HG03571 (cell line): ENCODE measurements around the gene TTI1.
"Not testable (repeated sequence)": the region's sequence is repeated elsewhere in the genome, so short reads cannot be mapped to it uniquely, and the experiment has no call there.

Source experiments
- ATAC-seq: cut with Tn5 transposase; IDR thresholded peaks from one replicate; pipeline ENCODE4 v1.9.1; 2021; ENCODE audit not compliant: unreplicated experiment

TTI1 gene

DNA sequence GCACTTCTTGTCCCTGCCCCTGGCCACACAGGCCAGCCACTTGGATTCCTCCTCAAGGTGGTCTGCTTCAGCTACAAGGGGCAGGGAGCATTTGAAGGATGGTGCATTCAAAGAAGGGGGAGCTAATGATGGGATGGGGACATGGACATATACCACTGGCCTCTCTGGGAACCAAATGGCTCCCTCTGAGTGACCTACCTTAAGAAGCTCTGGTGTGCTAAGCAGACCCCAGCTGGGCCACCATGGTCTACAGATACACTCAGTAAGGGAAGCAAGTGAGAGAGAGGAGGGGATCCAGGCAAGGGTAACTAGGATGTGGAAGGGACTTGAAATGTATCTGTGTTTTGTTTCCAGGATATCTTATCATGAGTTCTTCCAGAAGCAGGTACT lies 62.4 kb downstream of the TTI1 start:
- ATAC-seq = no peak

DNA sequence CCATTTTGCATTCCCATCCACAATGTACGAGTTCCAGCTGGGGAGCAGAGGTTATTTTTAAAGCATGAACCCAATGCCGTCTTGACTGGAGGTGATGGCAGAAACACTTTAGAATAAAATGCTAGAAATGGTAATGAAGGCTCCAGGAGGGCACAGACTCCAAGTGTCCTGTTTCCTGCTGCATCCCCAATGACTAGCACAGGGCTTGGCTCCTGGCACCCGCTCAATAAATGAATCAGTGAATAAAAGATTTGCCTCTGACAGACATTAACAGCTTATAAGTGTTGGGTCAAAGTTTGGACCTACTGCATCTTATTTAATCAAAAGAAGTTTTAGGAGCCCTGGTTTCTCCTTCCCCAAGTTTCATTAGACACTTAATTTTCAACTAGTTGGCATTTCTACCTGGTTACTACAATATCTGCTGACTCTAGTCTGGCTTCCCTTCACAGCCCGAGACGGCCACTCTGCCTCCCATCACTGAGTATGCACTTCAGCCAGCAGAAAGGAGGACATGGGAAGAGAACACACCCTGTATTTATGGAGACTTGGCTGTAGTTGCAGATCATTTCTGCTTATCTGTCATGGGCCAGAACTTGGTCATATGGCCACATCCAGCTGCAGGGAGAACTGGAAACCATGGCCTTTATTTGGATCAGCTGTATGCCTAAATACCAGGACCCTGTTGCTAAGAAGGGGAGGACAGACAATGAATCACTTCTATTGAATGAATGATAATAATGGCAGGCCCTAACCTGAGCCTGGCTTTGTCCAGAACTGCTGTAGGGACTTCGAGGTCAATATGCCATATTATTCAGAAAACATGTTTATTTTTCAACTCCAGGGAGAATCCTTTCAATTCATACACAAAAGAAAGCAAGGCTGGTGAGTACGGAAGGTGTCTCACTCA lies 63.1 kb downstream of the TTI1 start:
- ATAC-seq = no peak

GRCh38 chr20:37968841-37969401 lies 64.3 kb downstream of the TTI1 start:
- no peak for ATAC-seq

DNA sequence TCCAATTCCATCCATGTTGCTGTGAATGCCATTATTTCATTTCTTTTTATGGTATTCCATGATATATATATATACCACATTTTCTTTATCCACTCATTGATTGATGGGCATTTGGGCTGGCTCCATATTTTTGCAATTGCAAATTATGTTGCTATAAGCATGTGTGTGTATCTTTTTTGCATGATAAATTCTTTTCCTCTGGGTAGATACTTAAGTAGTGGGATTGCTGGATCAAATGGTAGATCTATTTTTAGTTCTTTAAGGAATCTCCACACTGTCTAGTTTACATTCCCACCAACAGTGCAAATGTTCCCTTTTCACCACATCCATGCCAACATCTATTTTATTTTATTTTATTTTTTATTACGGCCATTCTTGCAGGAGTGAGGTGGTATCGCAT lies 69.8 kb downstream of the TTI1 start:
- ATAC-seq = not testable (repeated sequence)

DNA sequence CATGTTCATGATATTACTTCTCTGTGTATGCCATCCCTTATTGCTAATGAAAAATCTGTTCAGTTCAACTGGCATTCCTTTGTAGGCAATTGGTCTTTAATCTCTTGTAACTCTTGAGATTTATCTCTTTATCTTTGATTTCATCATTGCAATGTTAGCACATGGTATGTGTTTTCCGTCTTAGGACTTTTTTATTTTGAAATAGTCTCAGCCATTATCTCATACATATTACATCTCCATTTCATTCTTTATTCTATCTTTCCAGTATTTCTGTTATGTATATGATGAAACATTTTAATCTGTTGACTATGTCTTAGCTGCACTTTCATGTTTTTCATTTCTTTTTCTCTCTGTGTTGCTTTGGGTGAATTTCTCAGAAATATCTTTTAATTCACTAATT lies 72.2 kb downstream of the TTI1 start:
- no peak for ATAC-seq

DNA sequence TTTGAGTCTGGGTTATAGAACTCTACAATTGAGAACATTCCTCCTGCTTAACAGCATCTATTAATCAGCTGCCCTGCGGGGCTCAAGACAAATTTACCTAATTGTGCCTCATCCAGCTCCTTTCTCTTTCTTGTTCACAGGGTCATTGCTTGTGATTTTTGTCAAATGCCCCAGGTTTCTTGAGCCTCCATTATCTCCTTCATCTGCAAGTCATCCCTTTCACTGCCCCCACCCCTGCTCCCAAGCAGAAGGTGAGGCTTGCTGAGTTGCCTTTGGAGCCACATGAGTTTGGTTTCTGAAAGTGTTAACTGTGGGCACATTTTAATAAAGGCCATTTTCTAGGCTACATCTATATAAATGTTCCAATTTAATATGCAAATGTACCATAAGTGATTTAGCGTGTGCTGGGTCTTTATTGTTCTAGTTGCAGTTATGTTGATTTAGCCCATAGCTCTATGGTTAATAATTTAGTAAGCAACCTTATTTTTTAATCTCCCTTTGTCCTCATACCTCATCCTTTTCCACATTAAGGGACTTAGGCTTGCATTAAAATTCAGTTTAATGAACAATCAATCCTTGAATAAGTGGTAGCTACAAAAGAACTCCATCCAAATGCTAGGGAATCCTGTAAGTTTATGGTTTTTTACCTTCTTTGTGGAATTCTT lies 74.3 kb downstream of the TTI1 start:
- no peak for ATAC-seq

- ATAC-seq = no peak
Observed at GRCh38 chr20:37956107-37956585, 77.1 kb downstream of the TTI1 start.

GRCh38 chr20:37955511-37955910 lies 77.7 kb downstream of the TTI1 start:
- no peak for ATAC-seq

DNA sequence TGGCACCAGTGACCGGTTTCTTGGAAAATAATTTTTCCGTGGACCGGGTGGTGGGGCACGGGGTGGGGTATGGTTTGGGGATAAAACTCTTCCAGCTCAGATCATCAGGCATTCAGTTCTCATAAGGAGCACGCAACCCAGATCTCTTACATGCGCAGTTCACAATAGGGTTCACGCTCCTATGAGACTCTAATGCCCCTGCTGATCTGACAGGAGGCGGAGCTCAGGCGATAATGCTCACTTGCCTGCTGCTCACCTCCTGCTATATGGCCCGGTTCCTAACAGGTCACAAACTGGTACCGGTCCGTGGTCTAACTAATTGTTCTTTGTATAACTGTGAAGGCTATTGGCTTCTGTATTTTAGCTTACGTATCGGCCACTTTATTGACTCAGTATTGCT lies 78.6 kb downstream of the TTI1 start:
- no peak for ATAC-seq

DNA sequence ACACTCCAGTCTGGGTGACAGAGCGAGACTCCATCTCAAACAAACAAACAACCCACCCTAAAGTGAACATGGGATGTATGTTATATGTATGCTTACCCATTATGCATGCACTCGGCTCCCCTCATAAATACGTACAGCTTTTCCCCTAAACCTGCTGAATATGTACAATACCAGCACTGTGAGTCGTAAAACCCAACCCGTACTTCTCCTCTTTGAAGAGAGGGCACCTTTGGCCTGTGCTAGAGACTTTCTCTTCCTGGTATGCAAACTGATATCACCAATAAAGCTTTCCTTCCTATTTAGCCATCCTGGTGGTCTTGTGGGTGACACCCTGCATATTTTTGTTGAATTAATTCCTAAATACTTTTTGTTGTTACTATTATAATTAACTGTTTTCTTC lies 79.1 kb downstream of the TTI1 start:
- ATAC-seq = no peak

DNA sequence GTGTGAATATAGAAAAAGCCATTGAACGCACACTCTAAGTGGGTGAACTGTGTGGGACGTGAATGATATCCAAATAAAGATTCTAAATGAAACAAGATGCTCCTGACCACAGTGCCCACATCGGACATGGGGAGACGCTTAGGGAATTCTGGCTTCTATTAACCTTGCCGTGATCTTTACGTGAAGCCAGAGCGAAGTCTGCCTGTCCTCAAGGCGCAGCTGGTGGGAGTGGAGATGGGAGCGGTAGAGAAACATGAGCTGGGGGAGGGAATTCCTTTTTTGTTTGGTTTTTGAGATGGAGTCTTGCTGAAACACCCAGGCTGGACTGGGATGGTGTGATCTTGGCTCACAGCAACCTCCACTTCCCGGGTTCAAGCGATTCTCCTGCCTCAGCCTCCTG lies 84.3 kb downstream of the TTI1 start:
- ATAC-seq = no peak

DNA sequence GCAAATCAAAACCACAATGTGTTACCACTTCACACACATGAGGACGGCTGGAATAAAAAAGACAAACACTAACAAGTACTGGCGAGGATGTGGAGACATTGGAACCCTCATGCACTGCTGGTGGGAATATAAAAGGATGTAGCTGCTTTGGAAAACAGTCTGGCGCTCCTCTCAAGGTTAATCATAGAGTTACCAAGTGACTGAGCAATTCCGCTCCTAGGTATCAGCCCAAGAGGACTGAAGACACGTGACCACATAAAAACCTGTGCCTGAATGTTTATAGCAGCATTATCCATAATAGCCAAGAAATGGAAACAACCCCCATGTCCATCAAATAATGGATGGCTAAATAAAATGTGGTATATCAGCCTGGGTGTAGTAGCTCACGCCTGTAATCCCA lies 85.3 kb downstream of the TTI1 start:
- no peak for ATAC-seq

- ATAC-seq = no peak
Observed at GRCh38 chr20:37946946-37947345, 86.3 kb downstream of the TTI1 start.

- no peak for ATAC-seq
Observed at GRCh38 chr20:37945091-37945547, 88.1 kb downstream of the TTI1 start.

DNA sequence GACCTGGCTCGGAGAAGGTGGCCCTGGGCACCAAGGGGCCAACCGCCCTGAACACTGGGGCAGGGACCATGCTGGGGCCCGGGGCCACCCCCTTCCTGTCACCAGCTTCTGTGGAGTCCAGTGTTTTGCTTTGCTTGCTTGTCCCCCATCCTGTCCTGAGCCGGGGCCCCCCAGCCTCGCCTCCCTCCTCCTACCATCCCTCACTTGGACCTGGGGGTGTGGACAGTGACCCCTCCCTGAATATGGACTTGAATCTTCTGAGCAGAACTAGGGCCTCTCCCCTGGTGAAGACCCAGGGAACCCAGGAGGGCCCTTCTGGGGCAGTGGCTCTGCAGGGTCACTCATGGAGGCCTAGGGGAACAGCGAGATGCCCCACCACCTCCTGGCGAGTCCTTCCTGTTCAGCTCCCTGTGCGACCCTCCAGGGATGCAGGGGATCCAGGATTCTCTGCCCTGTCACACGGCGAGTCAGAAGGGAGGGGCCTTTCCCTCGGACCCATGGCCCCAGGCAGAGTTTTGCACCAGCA lies 88.7 kb downstream of the TTI1 start:
- no peak for ATAC-seq

- no peak for ATAC-seq
Observed at GRCh38 chr20:37943501-37944455, 89.5 kb downstream of the TTI1 start.

DNA sequence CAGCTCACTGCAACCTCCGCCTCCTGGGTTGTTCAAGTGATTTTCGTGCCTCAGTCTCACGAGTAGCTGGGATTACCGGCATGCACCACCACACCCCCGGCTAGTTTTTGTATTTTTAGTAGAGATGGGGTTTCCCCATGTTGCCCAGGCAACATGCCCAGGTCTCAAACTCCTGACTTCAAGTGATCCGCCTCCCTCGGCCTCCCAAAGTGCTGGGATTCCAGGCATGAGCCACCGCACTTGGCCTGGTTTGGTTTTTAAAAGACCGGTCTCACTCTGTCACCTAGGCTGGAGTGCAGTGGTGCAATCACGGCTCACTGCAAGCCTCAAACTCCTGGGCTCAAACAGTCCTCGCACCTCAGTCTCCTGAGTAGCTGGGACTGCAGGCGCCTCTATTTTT lies 90.2 kb downstream of the TTI1 start:
- no peak for ATAC-seq

- no peak for ATAC-seq
Observed at GRCh38 chr20:37941992-37942391, 91.3 kb downstream of the TTI1 start.

DNA sequence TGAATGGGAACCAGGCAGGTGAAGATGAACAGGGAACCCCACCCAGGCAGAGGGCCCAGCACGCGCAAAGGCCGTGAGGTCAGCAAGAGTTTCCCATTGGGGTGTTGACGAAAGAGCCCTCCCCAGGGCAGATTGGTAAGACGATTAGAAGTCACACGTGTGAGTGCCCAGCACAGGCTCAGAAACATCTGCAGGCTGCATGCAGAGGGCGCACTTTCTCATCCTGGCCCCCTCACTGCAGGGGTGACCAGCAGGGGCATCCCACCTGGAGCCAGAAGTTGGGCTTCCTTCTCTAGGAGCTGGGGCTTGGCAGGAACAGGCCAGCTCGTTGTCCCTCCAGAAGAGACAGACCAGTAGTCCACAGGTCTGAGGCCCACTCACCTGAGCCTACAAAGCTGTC lies 91.9 kb downstream of the TTI1 start:
- ATAC-seq = no peak

- ATAC-seq = no peak
Observed at GRCh38 chr20:37940858-37941257, 92.4 kb downstream of the TTI1 start.
